Activated CD4-positive, CD25-positive, alpha-beta regulatory T cell treated with anti-CD3 and anti-CD28 coated beads, Interleukin-2, amount 50 U/mL, for 24 hours (primary cell): ENCODE results near the gene CABP2.
"Not testable (repeated sequence)": the region's sequence is repeated elsewhere in the genome, so short reads cannot be mapped to it uniquely, and the experiment has no call there.

ENCODE experiments used
- ATAC-seq, 2 donors: fragments of 150-1000 bp; cut with Tn5 transposase; one replicate each; pipeline ENCODE4 v1.10.0; 2021; ENCODE audit warnings: mild to moderate bottlenecking in 1 of 2, moderate library complexity in 1 of 2

CABP2 gene

GRCh38 chr11:67522844-67523555, at the start of gene CABP2:
Gene CABP2 (minus strand): TSS chr11:67523446. CDS start chr11:67523326, 120 bp downstream.
- ATAC-seq = no peak

- ATAC-seq = no peak
These were observed 49.6 kb upstream of the CABP2 start for GRCh38 chr11:67572747-67573419.

GRCh38 chr11:67572305-67572704, 49.1 kb upstream of the CABP2 start:
- ATAC-seq = no peak

GRCh38 chr11:67571443-67571842, 48.2 kb upstream of the CABP2 start:
- no peak for ATAC-seq

- ATAC-seq = no peak
These were observed 41.0 kb upstream of the CABP2 start for GRCh38 chr11:67564230-67564629.

GRCh38 chr11:67563705-67564114, 40.5 kb upstream of the CABP2 start:
- not testable (repeated sequence) for ATAC-seq

GRCh38 chr11:67562963-67563704, 39.9 kb upstream of the CABP2 start:
- ATAC-seq = no peak

GRCh38 chr11:67561971-67562619, 38.8 kb upstream of the CABP2 start:
- peak in 1 of 2 donors; percentile 67 for ATAC-seq

- no peak for ATAC-seq
These were observed 35.0 kb upstream of the CABP2 start for GRCh38 chr11:67558084-67558772.

GRCh38 chr11:67556244-67556643, 33.0 kb upstream of the CABP2 start:
- no peak for ATAC-seq

- ATAC-seq = not testable (repeated sequence)
These were observed 28.5 kb upstream of the CABP2 start for GRCh38 chr11:67551697-67552096.

GRCh38 chr11:67551127-67551526, 27.9 kb upstream of the CABP2 start:
- ATAC-seq = no peak

GRCh38 chr11:67548555-67549110, 25.4 kb upstream of the CABP2 start:
- no peak for ATAC-seq

GRCh38 chr11:67548112-67548511, 24.9 kb upstream of the CABP2 start:
- ATAC-seq = not testable (repeated sequence)

- ATAC-seq = no peak
These were observed 22.0 kb upstream of the CABP2 start for GRCh38 chr11:67545280-67545679.

- no peak for ATAC-seq
These were observed 21.5 kb upstream of the CABP2 start for GRCh38 chr11:67544616-67545242.

- no peak for ATAC-seq
These were observed 20.3 kb upstream of the CABP2 start for GRCh38 chr11:67543585-67543984.

- no peak for ATAC-seq
These were observed 19.7 kb upstream of the CABP2 start for GRCh38 chr11:67542971-67543370.

GRCh38 chr11:67542169-67542568, 18.9 kb upstream of the CABP2 start:
- ATAC-seq = no peak

GRCh38 chr11:67541198-67541597, 18.0 kb upstream of the CABP2 start:
- ATAC-seq = no peak

- ATAC-seq = no peak
These were observed 16.3 kb upstream of the CABP2 start for GRCh38 chr11:67539550-67539949.
